Psoas muscle (tissue), 8 donors: ENCODE data around the gene SRP14. TPM values are rescaled to one million over a fixed set of nuclear protein-coding genes. Genes with fewer than 3 reads are reported as not detected.

Experiments used
- ATAC-seq, 4 donors: fragments of 200-7000 bp; cut with Tn5 transposase; one replicate each; pipeline ENCODE4 v1.9.1; 2020; ENCODE audit warnings: moderate library complexity in 3 of 4, mild to moderate bottlenecking in 2 of 4
- DNase-seq, 2 donors: peaks; one replicate each; pipeline ENCODE4 v3.0.0-alpha.2; 2020
- H3K27ac ChIP-seq: fragments of 200-600 bp; one replicate; pipeline ENCODE4 v1.8.0; 2022
- H3K27me3 ChIP-seq, 3 donors: fragments of 200-600 bp in 1 of 3; one replicate each; pipeline versions ENCODE4 v1.6.1 to v1.8.0; 2013 to 2022; ENCODE audit warnings: low read length in 2 of 3, mild to moderate bottlenecking in 2 of 3, moderate library complexity in 1 of 3; ENCODE audit not compliant: insufficient read depth in 3 of 3
- H3K36me3 ChIP-seq, 2 donors: fragments of 200-600 bp in 1 of 2; one replicate each; pipeline versions ENCODE4 v1.6.1 to v1.8.0; 2013 to 2022; ENCODE audit warnings: low read depth in 1 of 2, mild to moderate bottlenecking in 1 of 2, moderate library complexity in 1 of 2; ENCODE audit not compliant: insufficient read depth in 1 of 2
- H3K4me1 ChIP-seq: fragments of 200-600 bp; one replicate; pipeline ENCODE4 v1.8.0; 2022
- H3K4me3 ChIP-seq: fragments of 200-600 bp; one replicate; pipeline ENCODE4 v1.8.0; 2022; ENCODE audit warnings: mild to moderate bottlenecking
- H3K9me3 ChIP-seq: fragments of 200-600 bp; one replicate; pipeline ENCODE4 v1.8.0; 2022
- WGBS, 3 donors: extraction: QIAGEN DNeasy Blood & Tissue Kit; methylation state at CpG; one replicate each; pipeline versions ENCODE4 v1.1.6 to v1.1.7; 2013; 5-methylcytosine and 5-hydroxymethylcytosine counted together
- intact Hi-C, 2 donors: fragments of 100-400 bp; cut with DNase I; formaldehyde crosslinking; loops; one replicate each; pipeline versions ENCODE4 v1.11.0 to v1.14.2; 2022
- polyA plus RNA-seq, 3 donors: library from polyadenylated mRNA; stranded (reverse); fragments of 200-250 nt; gene quantifications; one replicate each; pipeline ENCODE4 v1.2.3, GENCODE V29; 2013
- total RNA-seq, 4 donors: library from RNA; stranded (reverse); fragmentation: NEBNext Ultra II Directional in 2 of 4; extraction: Animal tissue kit (Norgen Biotek cat#: 25700) in 2 of 4; gene quantifications; one replicate each; pipeline versions ENCODE4 v1.2.1 to v1.2.4, GENCODE V29; 2021 to 2023
- TF ChIP-seq, protein P1 (sequence below): fragments of 200-600 bp; IDR thresholded peaks from one replicate; pipeline ENCODE4 v1.8.0; 2022; ENCODE audit warnings: antibody characterized with exemption
- donor health status: healthy with polysubstance abuse.
- donor health status: DM: no; HTN: no; CAD: no; lungs with moderate emphysema.
- donor health status: Bipolar disorder and iron deficiency.
- donor health status: healthy.
- donor health status: DM: yes; HTN: yes; CAD: no.
- donor health status: DM: no; HTN: no; CAD: no.
- donor health status: DM: no; HTN: no; CAD: no.
- donor health status: DM: yes; HTN: yes; CAD: no.

SRP14 gene
- total and polyA plus RNA-seq, 7 donors = 134 to 288 (median 170) TPM

- ATAC-seq = no peak
- Histone ChIP-seq H3K4me3 (no peak overlapping the region), H3K4me1 (peaks cover 47% of the 10 kb centered on the region), H3K27ac (no peak overlapping the region), H3K27me3 (no peaks in the 10 kb centered on the region), H3K36me3 (no peaks in the 10 kb centered on the region), H3K9me3 (no peaks in the 10 kb centered on the region)
- intact Hi-C loops = no loop called here
- DNase-seq = no peak
- WGBS, 3 donors = 92 to 94% (median 93%) methylated on average over 11 of the region's 11 CpGs
- TF ChIP-seq, protein P1, sequence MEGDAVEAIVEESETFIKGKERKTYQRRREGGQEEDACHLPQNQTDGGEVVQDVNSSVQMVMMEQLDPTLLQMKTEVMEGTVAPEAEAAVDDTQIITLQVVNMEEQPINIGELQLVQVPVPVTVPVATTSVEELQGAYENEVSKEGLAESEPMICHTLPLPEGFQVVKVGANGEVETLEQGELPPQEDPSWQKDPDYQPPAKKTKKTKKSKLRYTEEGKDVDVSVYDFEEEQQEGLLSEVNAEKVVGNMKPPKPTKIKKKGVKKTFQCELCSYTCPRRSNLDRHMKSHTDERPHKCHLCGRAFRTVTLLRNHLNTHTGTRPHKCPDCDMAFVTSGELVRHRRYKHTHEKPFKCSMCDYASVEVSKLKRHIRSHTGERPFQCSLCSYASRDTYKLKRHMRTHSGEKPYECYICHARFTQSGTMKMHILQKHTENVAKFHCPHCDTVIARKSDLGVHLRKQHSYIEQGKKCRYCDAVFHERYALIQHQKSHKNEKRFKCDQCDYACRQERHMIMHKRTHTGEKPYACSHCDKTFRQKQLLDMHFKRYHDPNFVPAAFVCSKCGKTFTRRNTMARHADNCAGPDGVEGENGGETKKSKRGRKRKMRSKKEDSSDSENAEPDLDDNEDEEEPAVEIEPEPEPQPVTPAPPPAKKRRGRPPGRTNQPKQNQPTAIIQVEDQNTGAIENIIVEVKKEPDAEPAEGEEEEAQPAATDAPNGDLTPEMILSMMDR = no peak
These were observed 12.8 kb upstream of the SRP14 start for GRCh38 chr15:40051616-40052415.

GRCh38 chr15:40050788-40051470 lies 11.9 kb upstream of the SRP14 start:
- H3K27me3 ChIP-seq = no peaks in the 10 kb centered on the region
- TF ChIP-seq, protein P1 = no peak
- no peak for DNase-seq
- no peak overlapping the region for H3K27ac ChIP-seq
- H3K36me3 ChIP-seq = no peaks in the 10 kb centered on the region
- peaks cover 38% of the 10 kb centered on the region for H3K4me1 ChIP-seq
- H3K4me3 ChIP-seq = no peak overlapping the region
- no peak for ATAC-seq
- whole genome bisulfite sequencing, 3 donors = 68 to 78% (median 74%) methylated on average over 12 of the region's 12 CpGs
- intact Hi-C loops = no loop called here
- H3K9me3 ChIP-seq = no peaks in the 10 kb centered on the region

DNA sequence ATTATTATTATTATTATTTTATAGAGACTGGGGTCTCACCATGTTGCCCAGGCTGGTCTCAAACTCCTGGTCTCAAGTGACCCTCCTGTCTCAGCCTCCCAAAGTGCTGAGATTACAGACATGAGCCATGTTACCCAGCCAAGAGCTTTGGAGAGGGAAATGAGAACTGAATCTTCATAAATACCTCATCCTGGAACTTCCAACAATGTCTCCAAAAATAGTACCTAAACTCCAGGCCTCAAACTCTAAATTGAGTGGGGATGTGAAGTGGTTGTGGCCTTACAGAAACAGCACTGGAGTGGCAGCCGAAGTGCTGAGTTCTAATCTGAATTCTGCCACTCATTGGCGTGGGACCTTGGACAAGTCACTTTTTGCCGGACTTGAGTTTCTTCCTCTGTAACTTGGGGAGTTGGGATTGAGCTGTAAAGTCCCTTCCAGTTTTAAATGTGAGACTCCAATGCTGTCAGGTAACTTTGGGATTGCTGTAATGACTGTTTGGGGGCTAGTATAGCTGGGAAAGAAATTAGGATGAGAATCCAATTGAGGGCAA lies 10.0 kb upstream of the SRP14 start:
- Histone ChIP-seq H3K4me1 (peaks cover 30% of the 10 kb centered on the region), H3K27me3 (no peaks in the 10 kb centered on the region), H3K36me3 (no peaks in the 10 kb centered on the region), H3K9me3 (no peaks in the 10 kb centered on the region), H3K27ac (no peak overlapping the region), H3K4me3 (no peak overlapping the region)
- TF ChIP-seq, protein P1 = no peak
- ATAC-seq = no peak
- no peak for DNase-seq
- intact Hi-C loops = loop anchor here (5.0 to 10.0 kb wide), 3 partner anchors 116 to 386 kb away; partner anchors contain the start of gene BUB1B (in 1 of the 2)
- WGBS, 3 donors = 83 to 95% (median 93%) methylated on average over 3 of the region's 3 CpGs

DNA sequence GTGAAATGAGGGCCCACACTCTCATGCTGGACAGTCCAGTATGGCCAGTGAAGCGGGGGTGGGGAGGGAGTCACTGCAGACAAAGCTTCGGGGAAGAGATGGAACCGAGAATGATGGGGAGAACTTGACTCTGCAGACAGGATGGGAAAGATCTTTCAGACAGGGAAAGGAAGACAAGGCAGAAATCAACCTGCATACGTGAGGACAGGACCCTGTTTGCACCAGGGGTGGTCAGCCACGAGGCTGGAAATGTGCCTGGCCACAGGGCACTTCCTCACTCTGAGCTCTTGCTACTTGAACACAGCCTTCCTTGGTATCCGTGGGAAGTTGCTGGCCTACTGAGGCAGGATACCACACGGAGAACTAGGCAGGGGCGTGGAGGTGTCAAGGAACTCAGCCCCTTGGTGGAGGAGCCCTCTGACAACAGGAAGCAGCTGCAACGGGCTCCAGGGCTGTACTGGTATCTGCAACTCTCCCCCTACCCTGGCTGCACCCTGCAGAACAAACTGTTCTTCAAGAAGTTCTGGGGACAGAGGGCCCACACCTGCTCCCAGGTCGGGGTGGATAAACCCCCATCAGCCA lies 9.3 kb upstream of the SRP14 start:
- Histone ChIP-seq H3K27ac (peak overlapping the region; percentile 51), H3K4me1 (peaks cover 24% of the 10 kb centered on the region), H3K4me3 (no peak overlapping the region), H3K9me3 (no peaks in the 10 kb centered on the region), H3K27me3 (no peaks in the 10 kb centered on the region), H3K36me3 (no peaks in the 10 kb centered on the region)
- TF ChIP-seq, protein P1 = no peak
- no peak for ATAC-seq
- no peak for DNase-seq
- WGBS, 3 donors = 57 to 72% (median 60%) methylated on average over 9 to 10 of the region's 10 CpGs
- intact Hi-C loops = loop anchor here (5.0 to 10.0 kb wide), 3 partner anchors 116 to 386 kb away; partner anchors contain the start of gene BUB1B (in 1 of the 2)
